ENCODE results near the gene ALB.

Gene ALB

GRCh38 chr4:73406548-73406875 is 2.4 kb downstream of the ALB start:
- H3K27me3 ChIP-seq: peaks cover 3% of the 10 kb centered on the region; the same call in 1 of the 2 replicates
- no peaks in the 10 kb centered on the region for H3K36me3 ChIP-seq
- H3K4me1 ChIP-seq: no peaks in the 10 kb centered on the region
- H3K9me3 ChIP-seq: no peaks in the 10 kb centered on the region
- DNase-seq: no peak
- H3K4me3 ChIP-seq (ENCODE audit: low read depth, low read length): no peak overlapping the region
- TF ChIP-seq CTCF (IDR thresholded peaks at IDR 0.05; ENCODE audit: low read depth, low read length): no peak

GRCh38 chr4:73407227-73407673 is 3.2 kb downstream of the ALB start:
- no peak overlapping the region for H3K4me3 ChIP-seq (ENCODE audit: low read depth, low read length)
- no peak for DNase-seq
- no peaks in the 10 kb centered on the region for H3K9me3 ChIP-seq
- no peaks in the 10 kb centered on the region for H3K36me3 ChIP-seq
- no peak for TF ChIP-seq CTCF (IDR thresholded peaks at IDR 0.05; ENCODE audit: low read depth, low read length)
- peaks cover 3% of the 10 kb centered on the region; the same call in 1 of the 2 replicates for H3K27me3 ChIP-seq
- H3K4me1 ChIP-seq: no peaks in the 10 kb centered on the region

DNA sequence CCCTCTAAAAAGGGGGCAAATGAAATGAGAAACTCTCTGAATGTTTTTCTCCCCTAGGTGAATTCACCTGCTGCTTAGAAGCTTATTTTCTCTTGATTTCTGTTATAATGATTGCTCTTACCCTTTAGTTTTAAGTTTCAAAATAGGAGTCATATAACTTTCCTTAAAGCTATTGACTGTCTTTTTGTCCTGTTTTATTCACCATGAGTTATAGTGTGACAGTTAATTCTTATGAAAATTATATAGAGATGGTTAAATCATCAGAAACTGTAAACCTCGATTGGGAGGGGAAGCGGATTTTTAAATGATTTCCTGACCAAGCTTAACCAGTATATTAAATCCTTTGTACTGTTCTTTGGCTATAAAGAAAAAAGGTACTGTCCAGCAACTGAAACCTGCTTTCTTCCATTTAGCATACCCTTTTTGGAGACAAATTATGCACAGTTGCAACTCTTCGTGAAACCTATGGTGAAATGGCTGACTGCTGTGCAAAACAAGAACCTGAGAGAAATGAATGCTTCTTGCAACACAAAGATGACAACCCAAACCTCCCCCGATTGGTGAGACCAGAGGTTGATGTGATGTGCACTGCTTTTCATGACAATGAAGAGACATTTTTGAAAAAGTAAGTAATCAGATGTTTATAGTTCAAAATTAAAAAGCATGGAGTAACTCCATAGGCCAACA is 4.2 kb downstream of the ALB start:
- Histone ChIP-seq H3K4me1 (no peaks in the 10 kb centered on the region), H3K36me3 (no peaks in the 10 kb centered on the region), H3K27me3 (peaks cover 3% of the 10 kb centered on the region; the same call in 1 of the 2 replicates), H3K9me3 (no peaks in the 10 kb centered on the region), H3K4me3 (ENCODE audit: low read depth, low read length) (no peak overlapping the region)
- DNase-seq: no peak
- no peak for TF ChIP-seq CTCF (IDR thresholded peaks at IDR 0.05; ENCODE audit: low read depth, low read length)

DNA sequence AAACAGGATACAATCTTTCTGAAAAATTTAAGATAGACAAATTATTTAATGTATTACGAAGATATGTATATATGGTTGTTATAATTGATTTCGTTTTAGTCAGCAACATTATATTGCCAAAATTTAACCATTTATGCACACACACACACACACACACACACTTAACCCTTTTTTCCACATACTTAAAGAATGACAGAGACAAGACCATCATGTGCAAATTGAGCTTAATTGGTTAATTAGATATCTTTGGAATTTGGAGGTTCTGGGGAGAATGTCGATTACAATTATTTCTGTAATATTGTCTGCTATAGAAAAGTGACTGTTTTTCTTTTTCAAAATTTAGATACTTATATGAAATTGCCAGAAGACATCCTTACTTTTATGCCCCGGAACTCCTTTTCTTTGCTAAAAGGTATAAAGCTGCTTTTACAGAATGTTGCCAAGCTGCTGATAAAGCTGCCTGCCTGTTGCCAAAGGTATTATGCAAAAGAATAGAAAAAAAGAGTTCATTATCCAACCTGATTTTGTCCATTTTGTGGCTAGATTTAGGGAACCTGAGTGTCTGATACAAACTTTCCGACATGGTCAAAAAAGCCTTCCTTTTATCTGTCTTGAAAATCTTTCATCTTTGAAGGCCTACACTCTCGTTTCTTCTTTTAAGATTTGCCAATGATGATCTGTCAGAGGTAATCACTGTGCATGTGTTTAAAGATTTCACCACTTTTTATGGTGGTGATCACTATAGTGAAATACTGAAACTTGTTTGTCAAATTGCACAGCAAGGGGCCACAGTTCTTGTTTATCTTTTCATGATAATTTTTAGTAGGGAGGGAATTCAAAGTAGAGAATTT is 5.2 kb downstream of the ALB start:
- TF ChIP-seq CTCF (IDR thresholded peaks at IDR 0.05; ENCODE audit: low read depth, low read length): no peak
- H3K27me3 ChIP-seq: peaks cover 3% of the 10 kb centered on the region; the same call in 1 of the 2 replicates
- H3K4me1 ChIP-seq: no peaks in the 10 kb centered on the region
- no peak overlapping the region for H3K4me3 ChIP-seq (ENCODE audit: low read depth, low read length)
- no peaks in the 10 kb centered on the region for H3K9me3 ChIP-seq
- H3K36me3 ChIP-seq: no peaks in the 10 kb centered on the region
- no peak for DNase-seq

DNA sequence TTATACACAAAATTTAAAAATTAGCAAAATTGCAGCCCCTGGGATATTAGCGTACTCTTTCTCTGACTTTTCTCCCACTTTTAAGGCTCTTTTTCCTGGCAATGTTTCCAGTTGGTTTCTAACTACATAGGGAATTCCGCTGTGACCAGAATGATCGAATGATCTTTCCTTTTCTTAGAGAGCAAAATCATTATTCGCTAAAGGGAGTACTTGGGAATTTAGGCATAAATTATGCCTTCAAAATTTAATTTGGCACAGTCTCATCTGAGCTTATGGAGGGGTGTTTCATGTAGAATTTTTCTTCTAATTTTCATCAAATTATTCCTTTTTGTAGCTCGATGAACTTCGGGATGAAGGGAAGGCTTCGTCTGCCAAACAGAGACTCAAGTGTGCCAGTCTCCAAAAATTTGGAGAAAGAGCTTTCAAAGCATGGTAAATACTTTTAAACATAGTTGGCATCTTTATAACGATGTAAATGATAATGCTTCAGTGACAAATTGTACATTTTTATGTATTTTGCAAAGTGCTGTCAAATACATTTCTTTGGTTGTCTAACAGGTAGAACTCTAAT is 6.0 kb downstream of the ALB start:
- Histone ChIP-seq H3K9me3 (no peaks in the 10 kb centered on the region), H3K4me3 (ENCODE audit: low read depth, low read length) (no peak overlapping the region), H3K4me1 (no peaks in the 10 kb centered on the region), H3K27me3 (peaks cover 3% of the 10 kb centered on the region; the same call in 1 of the 2 replicates), H3K36me3 (no peaks in the 10 kb centered on the region)
- no peak for TF ChIP-seq CTCF (IDR thresholded peaks at IDR 0.05; ENCODE audit: low read depth, low read length)
- no peak for DNase-seq
